Measurements from ENCODE around the gene GSE1.
A peak's percentile ranks its signal among the peaks of the same experiment; 100 is the strongest.

Gene GSE1

DNA sequence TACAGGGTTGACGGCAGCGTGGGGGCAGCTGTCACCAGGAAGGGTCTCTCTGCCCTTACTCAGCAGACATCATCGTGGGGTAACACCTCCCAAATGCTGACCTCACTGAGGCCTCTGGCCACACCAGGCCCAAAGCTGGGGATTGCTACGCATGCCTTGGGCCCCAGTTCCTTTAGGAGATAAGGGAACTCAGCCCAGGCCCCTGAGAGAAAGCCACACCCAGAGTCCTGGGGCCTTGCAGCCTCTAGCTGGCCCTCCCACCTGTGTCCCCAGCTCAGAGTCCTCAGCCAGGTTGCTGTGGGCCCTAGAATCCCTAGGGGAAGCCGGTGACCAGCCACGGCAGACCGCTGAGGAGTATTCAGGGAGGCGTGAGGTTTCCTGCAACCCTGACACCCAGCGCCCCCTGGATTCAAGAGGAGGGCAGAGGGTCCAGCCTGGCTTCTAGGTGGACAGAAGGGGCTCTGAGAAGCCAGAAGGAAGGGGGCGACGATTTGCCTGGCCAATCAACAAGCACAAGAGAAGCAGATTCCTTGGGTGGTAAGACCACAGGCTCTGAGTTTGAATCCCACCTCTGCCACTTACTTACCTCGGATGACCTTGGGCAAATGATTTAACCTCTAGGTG is 85.9 kb downstream of the GSE1 start:
- TF ChIP-seq CTCF (conservative IDR thresholded peaks at IDR 0.05; ENCODE audit: low read depth, low read length): no peak
- DNase-seq (ENCODE audit: low read depth): no peak

DNA sequence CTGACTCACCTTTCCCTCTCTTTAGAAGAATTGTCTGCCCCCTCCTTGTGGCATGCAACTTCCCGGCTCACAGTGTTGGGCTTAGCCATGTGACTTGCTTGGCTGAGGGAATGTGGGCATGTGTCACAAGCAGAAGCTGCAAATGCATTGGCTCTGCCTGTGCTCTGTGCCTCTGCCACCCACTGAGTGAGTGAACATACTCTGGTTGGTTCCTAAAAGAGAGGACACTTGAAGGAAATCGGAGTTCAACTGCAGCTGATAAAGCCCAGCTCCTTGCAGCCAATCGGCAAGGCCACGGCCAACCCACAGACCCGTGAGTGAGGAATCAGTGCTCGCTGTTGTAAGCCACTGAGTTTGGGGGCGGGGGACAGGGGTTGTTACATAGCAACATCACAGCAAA is 86.5 kb downstream of the GSE1 start:
- DNase-seq (ENCODE audit: low read depth): peak; percentile 62
- H3K4me3 ChIP-seq (ENCODE audit: low read length): no peak overlapping the region
- no peak for TF ChIP-seq CTCF (conservative IDR thresholded peaks at IDR 0.05; ENCODE audit: low read depth, low read length)

More for the DNA sequence above, 85.9 kb downstream of the GSE1 start:
- no peak overlapping the region for H3K4me3 ChIP-seq (ENCODE audit: low read length)

- H3K4me3 ChIP-seq (ENCODE audit: low read length): no peak overlapping the region
- TF ChIP-seq CTCF (conservative IDR thresholded peaks at IDR 0.05; ENCODE audit: low read depth, low read length): no peak
These were observed 90.9 kb downstream of the GSE1 start for GRCh38 chr16:85704011-85704410.

GRCh38 chr16:85704900-85705846 is 92.1 kb downstream of the GSE1 start:
- no peak for DNase-seq (ENCODE audit: low read depth)

More at GRCh38 chr16:85704011-85704410, 90.9 kb downstream of the GSE1 start:
- DNase-seq (ENCODE audit: low read depth): no peak

DNA sequence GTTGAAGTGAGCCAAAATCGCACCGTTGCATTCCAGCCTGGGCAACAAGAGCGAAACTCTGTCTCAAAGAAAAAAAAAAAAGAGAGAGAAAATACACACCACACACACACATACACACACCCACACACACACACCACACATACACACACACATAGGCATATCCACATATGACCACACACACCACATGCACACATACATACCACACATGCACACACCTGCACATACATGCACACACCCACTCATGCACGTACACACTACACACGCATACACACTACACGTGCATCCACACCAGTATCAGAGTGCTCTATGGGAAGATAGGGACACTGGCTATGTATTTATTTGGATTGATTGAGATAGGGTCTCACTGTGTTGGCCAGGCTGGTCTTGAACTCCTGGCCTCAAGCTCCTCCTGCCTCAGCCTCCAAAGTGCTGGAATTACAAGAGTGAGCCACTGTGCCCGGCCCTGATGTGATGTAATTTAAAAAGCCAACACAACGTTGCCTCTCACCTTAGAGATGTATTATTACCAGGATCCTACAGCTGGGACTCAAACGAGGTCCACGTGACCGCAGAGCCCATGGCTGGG is 93.4 kb downstream of the GSE1 start:
- DNase-seq (ENCODE audit: low read depth): no peak
- H3K4me3 ChIP-seq (ENCODE audit: low read length): no peak overlapping the region
- no peak for TF ChIP-seq CTCF (conservative IDR thresholded peaks at IDR 0.05; ENCODE audit: low read depth, low read length)

More at GRCh38 chr16:85704900-85705846, 92.1 kb downstream of the GSE1 start:
- no peak for TF ChIP-seq CTCF (conservative IDR thresholded peaks at IDR 0.05; ENCODE audit: low read depth, low read length)
- H3K4me3 ChIP-seq (ENCODE audit: low read length): no peak overlapping the region

DNA sequence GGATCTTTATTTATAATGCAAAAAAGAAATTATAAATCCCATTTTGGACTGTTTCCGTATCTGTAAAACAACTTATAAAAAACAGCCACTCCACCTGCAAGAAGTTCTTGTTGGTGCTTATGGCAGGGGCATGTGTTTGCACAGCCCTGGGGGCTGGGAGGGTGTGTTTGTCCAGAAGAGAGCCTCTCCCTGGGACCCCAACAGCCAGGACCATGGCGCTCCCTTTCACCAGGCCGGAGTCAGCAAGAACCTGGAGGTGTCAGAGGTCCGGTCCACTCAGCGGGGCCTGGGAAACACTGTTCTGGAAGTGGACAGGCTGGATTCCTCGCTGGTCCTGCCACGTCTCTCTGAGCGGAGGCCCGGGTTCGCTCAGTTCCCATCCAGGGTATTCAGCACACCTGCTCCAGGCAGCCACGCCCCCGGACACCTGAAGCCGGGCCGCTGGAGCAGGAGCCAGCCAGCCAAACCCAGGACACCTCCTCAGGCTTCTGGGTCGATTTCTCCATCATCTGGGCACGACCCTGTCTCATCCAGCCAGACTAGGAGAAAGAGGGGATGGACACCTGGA is 94.5 kb downstream of the GSE1 start:
- DNase-seq (ENCODE audit: low read depth): no peak
- no peak overlapping the region for H3K4me3 ChIP-seq (ENCODE audit: low read length)
- TF ChIP-seq CTCF (conservative IDR thresholded peaks at IDR 0.05; ENCODE audit: low read depth, low read length): no peak
